Measurements from ENCODE around the gene BBX. TPM values are rescaled to one million over a fixed set of nuclear protein-coding genes. Genes with fewer than 3 reads are reported as not detected.

Gene BBX
- total RNA-seq, 1 donor from 2014 or later = 37.2 TPM

GRCh38 chr3:107782054-107782453 is 259.3 kb downstream of the BBX start:
- intact Hi-C loops (cut with micrococcal nuclease) = no loop called here
- no peak overlapping the region for H3K27ac Mint-ChIP-seq
- no peaks in the 10 kb centered on the region for H3K9me3 Mint-ChIP-seq
- H3K27me3 Mint-ChIP-seq = no peaks in the 10 kb centered on the region
- no peak overlapping the region for H3K4me3 Mint-ChIP-seq
- DNase-seq = no peak
- H3K36me3 Mint-ChIP-seq (ENCODE audit: low read depth) = peaks cover 25% of the 10 kb centered on the region
- no peaks in the 10 kb centered on the region for H3K4me1 Mint-ChIP-seq

- H3K27me3 Mint-ChIP-seq = no peaks in the 10 kb centered on the region
- no peak overlapping the region for H3K27ac Mint-ChIP-seq
- peaks cover 27% of the 10 kb centered on the region for H3K36me3 Mint-ChIP-seq (ENCODE audit: low read depth)
- no peak overlapping the region for H3K4me3 Mint-ChIP-seq
- intact Hi-C loops (cut with micrococcal nuclease) = no loop called here
- peaks cover 2% of the 10 kb centered on the region for H3K4me1 Mint-ChIP-seq
- DNase-seq = no peak
- no peaks in the 10 kb centered on the region for H3K9me3 Mint-ChIP-seq
Observed at GRCh38 chr3:107790612-107791011, 267.9 kb downstream of the BBX start.

- intact Hi-C loops (cut with micrococcal nuclease) = no loop called here
- Mint-ChIP-seq H3K9me3 (no peaks in the 10 kb centered on the region), H3K27me3 (no peaks in the 10 kb centered on the region), H3K4me3 (no peak overlapping the region), H3K27ac (no peak overlapping the region), H3K4me1 (peaks cover 2% of the 10 kb centered on the region), H3K36me3 (ENCODE audit: low read depth) (peaks cover 27% of the 10 kb centered on the region)
- DNase-seq = no peak
Observed at GRCh38 chr3:107791027-107791426, 268.3 kb downstream of the BBX start.

GRCh38 chr3:107791450-107791849 is 268.7 kb downstream of the BBX start:
- no peak for DNase-seq
- Mint-ChIP-seq H3K9me3 (no peaks in the 10 kb centered on the region), H3K27ac (no peak overlapping the region), H3K36me3 (ENCODE audit: low read depth) (peaks cover 27% of the 10 kb centered on the region), H3K4me3 (no peak overlapping the region), H3K27me3 (no peaks in the 10 kb centered on the region), H3K4me1 (peaks cover 2% of the 10 kb centered on the region)
- intact Hi-C loops (cut with micrococcal nuclease) = no loop called here

DNA sequence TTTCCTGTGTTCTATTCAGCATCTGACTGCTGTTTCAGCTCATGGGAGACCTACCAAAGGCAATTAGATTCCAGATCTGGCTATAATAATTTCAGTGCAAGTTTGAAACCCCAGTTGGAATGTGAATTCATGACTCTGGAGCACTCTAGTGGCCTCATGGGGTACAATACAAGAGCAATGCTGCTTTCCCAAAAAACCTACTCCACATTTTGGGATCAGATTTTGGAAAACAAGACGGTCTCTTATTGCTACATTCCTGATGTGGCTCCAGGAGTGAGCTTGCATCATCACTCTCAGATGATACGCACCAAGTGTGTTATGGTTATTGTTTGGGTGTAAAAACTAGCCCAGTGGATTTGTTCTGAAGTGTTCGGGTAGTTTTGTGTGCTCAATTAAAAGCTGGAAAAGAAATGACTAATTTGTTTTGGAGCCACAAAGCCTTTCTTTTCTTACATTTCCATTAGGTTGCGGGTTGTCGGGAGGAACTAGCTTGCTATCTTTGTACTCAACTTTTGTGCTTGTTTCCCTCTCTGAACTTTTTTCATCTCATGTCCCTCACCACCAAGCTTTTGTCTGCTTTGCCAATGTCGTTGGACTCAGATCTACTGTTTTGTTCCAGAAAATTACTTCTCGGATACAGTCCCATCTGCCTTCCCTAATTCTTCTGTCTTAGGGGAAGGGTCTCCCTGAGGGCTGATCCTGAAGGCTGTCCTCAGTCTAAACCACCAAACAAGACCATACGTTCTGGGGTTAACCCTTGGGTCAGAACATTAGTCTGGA is 272.1 kb downstream of the BBX start:
- H3K9me3 Mint-ChIP-seq = no peaks in the 10 kb centered on the region
- H3K4me3 Mint-ChIP-seq = no peak overlapping the region
- peaks cover 2% of the 10 kb centered on the region for H3K4me1 Mint-ChIP-seq
- intact Hi-C loops (cut with micrococcal nuclease) = no loop called here
- no peak for DNase-seq
- H3K27me3 Mint-ChIP-seq = no peaks in the 10 kb centered on the region
- no peak overlapping the region for H3K27ac Mint-ChIP-seq
- H3K36me3 Mint-ChIP-seq (ENCODE audit: low read depth) = peaks cover 24% of the 10 kb centered on the region

DNA sequence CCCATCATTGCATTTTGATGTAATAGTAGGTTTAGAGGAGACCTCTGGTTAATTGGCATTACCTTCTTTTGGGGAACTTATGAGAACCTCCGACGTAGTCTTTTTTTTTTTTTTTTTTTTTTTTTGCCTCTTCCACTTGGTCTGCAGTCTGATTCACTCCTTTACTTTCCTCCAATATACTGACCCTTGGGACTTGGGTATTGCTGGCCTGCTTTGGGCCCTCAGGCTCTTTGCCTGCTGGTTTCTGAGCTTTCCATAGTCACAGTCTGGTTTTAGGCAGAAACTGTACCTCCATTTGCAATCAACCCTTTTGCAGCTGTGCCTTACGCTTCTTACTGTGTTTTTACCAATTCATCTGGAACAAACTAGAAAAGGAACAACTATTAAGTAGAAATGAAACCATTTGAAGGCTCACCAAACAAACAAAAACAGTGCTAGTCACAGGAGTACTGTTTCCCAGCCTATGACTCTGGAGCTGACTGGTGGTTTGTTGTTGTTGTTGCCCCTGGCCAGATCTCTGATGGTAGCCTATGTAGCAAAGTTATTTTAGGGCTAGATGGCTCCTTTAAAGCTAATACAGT is 272.8 kb downstream of the BBX start:
- no peak overlapping the region for H3K27ac Mint-ChIP-seq
- H3K4me1 Mint-ChIP-seq = peaks cover 2% of the 10 kb centered on the region
- no peak overlapping the region for H3K4me3 Mint-ChIP-seq
- H3K9me3 Mint-ChIP-seq = no peaks in the 10 kb centered on the region
- no peaks in the 10 kb centered on the region for H3K27me3 Mint-ChIP-seq
- intact Hi-C loops (cut with micrococcal nuclease) = no loop called here
- DNase-seq = no peak
- H3K36me3 Mint-ChIP-seq (ENCODE audit: low read depth) = peaks cover 18% of the 10 kb centered on the region

DNA sequence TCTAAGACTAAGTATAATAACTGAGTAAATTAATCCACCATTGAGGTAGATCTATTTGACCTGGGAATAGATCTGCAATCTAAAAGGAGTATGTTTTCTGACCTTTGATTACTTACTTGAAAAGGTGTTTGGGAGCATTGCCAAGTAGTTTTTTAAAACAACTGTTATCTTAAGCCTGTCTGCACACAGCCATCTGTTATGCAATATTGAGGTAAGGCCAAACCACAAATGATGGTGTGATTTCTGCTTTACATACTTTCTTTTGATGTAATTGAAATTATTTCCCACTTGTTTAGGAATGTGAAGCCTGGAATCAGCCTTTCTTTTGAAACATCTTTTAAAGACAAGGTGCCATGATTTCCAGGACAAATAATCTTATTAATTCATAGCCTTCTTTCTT is 274.0 kb downstream of the BBX start:
- H3K4me3 Mint-ChIP-seq = no peak overlapping the region
- DNase-seq = no peak
- H3K4me1 Mint-ChIP-seq = peaks cover 2% of the 10 kb centered on the region
- H3K27ac Mint-ChIP-seq = no peak overlapping the region
- no peaks in the 10 kb centered on the region for H3K27me3 Mint-ChIP-seq
- H3K9me3 Mint-ChIP-seq = no peaks in the 10 kb centered on the region
- H3K36me3 Mint-ChIP-seq (ENCODE audit: low read depth) = peaks cover 25% of the 10 kb centered on the region
- intact Hi-C loops (cut with micrococcal nuclease) = no loop called here

DNA sequence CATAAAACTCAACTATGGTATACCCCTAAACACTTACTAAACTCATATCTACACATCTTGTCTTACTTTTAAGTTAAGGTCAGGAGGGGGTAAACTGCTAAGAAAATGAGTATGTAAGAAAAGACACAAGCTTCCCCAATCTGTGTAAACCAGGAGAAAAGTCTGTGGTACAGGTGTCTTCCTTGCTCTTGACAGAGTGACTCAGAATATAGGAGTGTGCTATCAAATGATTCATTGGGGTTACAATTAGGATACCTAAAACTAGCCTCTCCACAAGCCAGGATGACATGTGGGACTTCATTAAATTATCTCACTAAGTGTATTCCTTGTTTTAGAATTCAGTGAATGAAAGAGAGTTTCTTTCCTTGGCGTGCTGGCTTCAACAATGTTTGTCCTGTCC is 274.8 kb downstream of the BBX start:
- no peak overlapping the region for H3K4me3 Mint-ChIP-seq
- H3K9me3 Mint-ChIP-seq = no peaks in the 10 kb centered on the region
- H3K27me3 Mint-ChIP-seq = no peaks in the 10 kb centered on the region
- peaks cover 21% of the 10 kb centered on the region for H3K36me3 Mint-ChIP-seq (ENCODE audit: low read depth)
- H3K27ac Mint-ChIP-seq = no peak overlapping the region
- no peak for DNase-seq
- peaks cover 2% of the 10 kb centered on the region for H3K4me1 Mint-ChIP-seq
- intact Hi-C loops (cut with micrococcal nuclease) = no loop called here

DNA sequence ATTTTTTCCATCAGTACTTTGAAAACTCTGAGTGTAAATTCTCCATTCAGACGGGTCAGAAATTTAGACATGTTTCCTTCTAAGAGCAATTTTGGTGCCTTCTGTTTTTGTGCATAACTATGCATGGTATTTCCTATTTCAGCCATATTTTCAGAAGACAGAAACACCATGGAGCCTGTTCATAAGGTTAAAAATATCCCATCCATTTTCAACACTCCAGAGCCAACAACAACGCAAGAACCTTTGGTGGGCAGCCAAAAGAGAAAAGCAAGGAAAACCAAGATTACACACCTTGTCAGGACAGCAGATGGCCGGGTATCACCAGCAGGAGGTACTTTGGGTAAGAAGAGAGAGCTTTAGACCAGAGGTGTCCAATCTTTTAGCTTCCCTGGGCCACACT is 275.6 kb downstream of the BBX start:
- H3K27me3 Mint-ChIP-seq = no peaks in the 10 kb centered on the region
- peaks cover 2% of the 10 kb centered on the region for H3K4me1 Mint-ChIP-seq
- no peak overlapping the region for H3K27ac Mint-ChIP-seq
- H3K36me3 Mint-ChIP-seq (ENCODE audit: low read depth) = peaks cover 24% of the 10 kb centered on the region
- H3K4me3 Mint-ChIP-seq = no peak overlapping the region
- no peak for DNase-seq
- no peaks in the 10 kb centered on the region for H3K9me3 Mint-ChIP-seq
- intact Hi-C loops (cut with micrococcal nuclease) = no loop called here

DNA sequence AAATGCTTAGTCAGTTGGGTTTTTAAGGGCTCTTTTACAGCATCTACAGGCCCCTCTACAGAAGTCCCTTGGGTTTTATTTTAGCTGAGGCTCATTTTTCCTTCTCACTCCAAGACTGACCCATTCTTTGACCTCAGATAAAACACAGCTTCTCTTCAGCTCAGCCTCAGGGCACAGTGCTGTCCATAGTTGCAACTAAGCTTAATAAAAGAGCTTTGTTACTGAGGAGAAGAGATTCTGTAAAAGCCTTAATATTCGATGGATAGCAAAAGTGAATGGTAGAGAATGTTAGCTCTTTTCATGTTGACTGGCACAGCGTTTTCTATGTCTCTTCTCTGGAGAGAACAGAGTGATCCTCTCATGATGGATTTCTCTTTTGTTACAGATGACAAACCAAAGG is 277.9 kb downstream of the BBX start:
- Mint-ChIP-seq H3K27me3 (no peaks in the 10 kb centered on the region), H3K27ac (no peak overlapping the region), H3K9me3 (no peaks in the 10 kb centered on the region), H3K4me1 (no peaks in the 10 kb centered on the region), H3K36me3 (ENCODE audit: low read depth) (peaks cover 36% of the 10 kb centered on the region), H3K4me3 (no peak overlapping the region)
- DNase-seq = no peak
- intact Hi-C loops (cut with micrococcal nuclease) = no loop called here

DNA sequence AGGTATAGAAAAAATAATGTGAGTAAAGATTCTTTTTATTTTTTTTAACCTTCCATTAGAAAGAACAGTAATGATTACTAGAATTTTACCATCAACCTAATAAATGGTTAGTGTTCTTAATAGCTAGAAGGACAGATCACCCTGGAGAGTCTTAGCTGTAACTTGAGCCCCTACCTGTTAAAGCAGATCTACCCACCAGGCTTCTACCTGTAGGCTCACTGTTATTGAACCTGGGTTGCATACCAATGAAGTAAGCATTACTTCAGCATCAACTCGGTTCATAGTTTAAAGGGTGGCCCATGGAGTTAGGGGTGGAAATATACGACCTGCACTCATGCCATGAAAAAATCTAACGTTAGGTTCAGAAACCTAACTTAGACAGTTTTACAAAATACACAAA is 280.4 kb downstream of the BBX start:
- Mint-ChIP-seq H3K27ac (no peak overlapping the region), H3K4me1 (no peaks in the 10 kb centered on the region), H3K9me3 (no peaks in the 10 kb centered on the region), H3K27me3 (no peaks in the 10 kb centered on the region), H3K36me3 (ENCODE audit: low read depth) (peaks cover 40% of the 10 kb centered on the region), H3K4me3 (no peak overlapping the region)
- no peak for DNase-seq
- intact Hi-C loops (cut with micrococcal nuclease) = no loop called here

DNA sequence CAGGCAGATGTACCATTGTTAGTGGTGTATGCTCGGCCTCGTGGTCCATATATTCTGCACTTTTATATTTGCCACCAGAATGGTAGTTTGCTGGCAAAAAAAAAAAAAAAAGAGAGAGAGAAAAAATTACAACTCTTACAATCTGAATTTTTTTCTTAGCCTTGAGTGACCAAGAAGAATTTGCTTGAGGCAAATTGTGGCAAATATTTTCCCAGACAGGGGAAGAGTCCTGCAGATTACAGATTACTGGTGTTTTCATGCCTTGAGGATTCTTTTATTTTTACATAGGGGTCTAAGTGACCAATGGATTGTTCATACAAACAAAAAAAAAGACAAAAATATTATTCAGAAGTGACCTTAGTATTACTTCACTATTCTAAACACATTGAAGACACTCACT is 283.3 kb downstream of the BBX start:
- no peak for DNase-seq
- Mint-ChIP-seq H3K9me3 (no peaks in the 10 kb centered on the region), H3K27ac (no peak overlapping the region), H3K27me3 (no peaks in the 10 kb centered on the region), H3K4me3 (no peak overlapping the region), H3K36me3 (ENCODE audit: low read depth) (peaks cover 40% of the 10 kb centered on the region), H3K4me1 (peaks cover 6% of the 10 kb centered on the region)
- intact Hi-C loops (cut with micrococcal nuclease) = no loop called here

- H3K27me3 Mint-ChIP-seq = no peaks in the 10 kb centered on the region
- peaks cover 36% of the 10 kb centered on the region for H3K36me3 Mint-ChIP-seq (ENCODE audit: low read depth)
- H3K9me3 Mint-ChIP-seq = no peaks in the 10 kb centered on the region
- DNase-seq = peak; percentile 41
- H3K4me1 Mint-ChIP-seq = peaks cover 6% of the 10 kb centered on the region
- no peak overlapping the region for H3K4me3 Mint-ChIP-seq
- H3K27ac Mint-ChIP-seq = no peak overlapping the region
- intact Hi-C loops (cut with micrococcal nuclease) = no loop called here
Observed at GRCh38 chr3:107806536-107806935, 283.8 kb downstream of the BBX start.

DNA sequence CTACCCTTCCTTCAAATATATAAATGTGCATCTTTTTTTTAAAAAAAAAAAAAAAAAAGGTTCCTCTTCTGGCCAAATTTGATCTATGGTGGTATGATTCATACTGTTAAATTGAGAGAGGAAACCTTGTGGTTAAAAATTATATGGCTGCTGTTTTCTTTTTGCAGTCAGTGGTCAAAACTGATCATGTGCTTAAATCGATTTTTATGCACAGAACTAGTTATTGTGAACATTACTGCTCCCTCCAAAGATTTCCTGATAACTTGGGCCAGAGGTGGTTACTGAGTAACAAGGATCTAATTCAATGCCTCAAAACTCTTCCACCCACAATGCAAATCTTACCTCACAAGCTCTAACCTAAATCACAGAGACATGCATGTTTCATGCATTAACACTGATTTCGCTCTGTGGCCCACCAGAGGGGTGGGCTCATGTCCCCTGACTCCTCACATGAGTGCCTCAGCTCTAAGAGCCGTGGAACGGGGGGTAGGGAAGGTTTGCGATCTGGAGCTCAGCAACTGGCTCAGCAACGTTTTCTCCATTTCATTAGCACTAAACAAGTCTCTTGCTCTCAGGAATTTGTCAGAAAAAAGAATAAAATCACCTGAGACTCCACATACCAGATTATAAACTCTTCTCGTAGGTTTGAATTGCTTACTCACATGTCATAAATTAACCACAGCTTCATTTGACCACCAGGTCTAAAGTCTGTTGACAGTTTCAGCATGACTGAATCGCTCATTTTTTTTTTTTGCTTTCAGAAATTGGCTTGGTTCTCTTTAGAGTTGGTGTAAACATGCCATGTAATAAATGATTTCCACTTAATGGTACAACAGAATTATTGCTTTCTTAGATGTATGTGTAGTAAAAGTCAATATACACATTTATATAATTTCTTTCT is 287.7 kb downstream of the BBX start:
- Mint-ChIP-seq H3K9me3 (no peaks in the 10 kb centered on the region), H3K27ac (no peak overlapping the region), H3K36me3 (ENCODE audit: low read depth) (peaks cover 14% of the 10 kb centered on the region), H3K4me3 (no peak overlapping the region), H3K27me3 (no peaks in the 10 kb centered on the region), H3K4me1 (peaks cover 6% of the 10 kb centered on the region)
- DNase-seq = no peak
- intact Hi-C loops (cut with micrococcal nuclease) = no loop called here
